ENCODE data around the gene NUDT12.
A peak's percentile ranks its signal among the peaks of the same experiment; 100 is the strongest.

NUDT12 gene

DNA sequence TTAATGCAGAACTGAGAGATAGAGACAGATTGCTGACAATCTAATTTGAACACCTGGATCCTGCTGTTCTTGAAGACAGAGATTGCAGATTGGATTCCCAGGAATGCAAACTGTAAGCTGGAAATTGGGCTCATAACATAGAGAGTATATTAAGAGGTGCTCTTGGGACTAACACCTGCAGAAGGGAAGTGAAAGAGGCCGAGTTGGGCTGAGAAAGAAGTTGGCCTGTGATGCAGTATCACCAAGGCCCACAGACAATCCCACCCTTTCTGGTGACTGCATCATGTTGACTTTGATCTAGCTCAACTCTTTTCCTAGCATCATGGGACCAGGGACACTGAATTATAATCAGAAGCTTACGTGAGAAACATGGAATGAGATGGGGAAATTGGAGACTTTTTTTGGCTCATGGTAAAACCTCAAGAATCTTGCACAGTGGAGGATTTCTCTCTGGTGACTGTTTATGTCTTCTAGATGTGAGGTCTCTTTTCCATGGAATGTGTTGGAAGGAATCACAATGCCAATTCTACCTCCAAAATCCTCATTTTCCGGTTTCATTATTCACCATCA, 36.5 kb upstream of the NUDT12 start:
- no peak overlapping the region for H3K4me3 ChIP-seq (replicated peaks; ENCODE audit: low read depth, low read length)
- TF ChIP-seq, protein P1, sequence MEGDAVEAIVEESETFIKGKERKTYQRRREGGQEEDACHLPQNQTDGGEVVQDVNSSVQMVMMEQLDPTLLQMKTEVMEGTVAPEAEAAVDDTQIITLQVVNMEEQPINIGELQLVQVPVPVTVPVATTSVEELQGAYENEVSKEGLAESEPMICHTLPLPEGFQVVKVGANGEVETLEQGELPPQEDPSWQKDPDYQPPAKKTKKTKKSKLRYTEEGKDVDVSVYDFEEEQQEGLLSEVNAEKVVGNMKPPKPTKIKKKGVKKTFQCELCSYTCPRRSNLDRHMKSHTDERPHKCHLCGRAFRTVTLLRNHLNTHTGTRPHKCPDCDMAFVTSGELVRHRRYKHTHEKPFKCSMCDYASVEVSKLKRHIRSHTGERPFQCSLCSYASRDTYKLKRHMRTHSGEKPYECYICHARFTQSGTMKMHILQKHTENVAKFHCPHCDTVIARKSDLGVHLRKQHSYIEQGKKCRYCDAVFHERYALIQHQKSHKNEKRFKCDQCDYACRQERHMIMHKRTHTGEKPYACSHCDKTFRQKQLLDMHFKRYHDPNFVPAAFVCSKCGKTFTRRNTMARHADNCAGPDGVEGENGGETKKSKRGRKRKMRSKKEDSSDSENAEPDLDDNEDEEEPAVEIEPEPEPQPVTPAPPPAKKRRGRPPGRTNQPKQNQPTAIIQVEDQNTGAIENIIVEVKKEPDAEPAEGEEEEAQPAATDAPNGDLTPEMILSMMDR (IDR thresholded peaks at IDR 0.05; ENCODE audit: low read length, missing control alignments), result no peak
- DNase-seq (ENCODE audit: low read depth), result no peak

DNA sequence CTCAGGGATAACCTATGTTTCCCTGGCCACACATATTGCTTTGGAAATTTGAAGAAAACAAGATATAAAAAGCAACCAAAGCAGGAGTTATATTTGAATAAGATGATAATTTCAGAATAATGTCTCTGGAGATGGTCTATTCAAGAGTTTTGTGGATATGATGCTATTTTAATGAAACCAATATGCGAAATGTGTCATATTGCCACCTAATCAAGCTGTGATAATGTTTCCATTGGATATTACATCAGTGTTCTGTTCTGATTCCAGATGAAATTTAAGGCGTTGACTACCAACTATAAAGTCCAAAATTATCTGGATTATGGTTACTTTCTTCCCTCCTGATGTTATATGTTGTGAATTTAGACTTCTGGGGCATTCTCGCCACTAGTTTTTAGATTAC, 27.6 kb upstream of the NUDT12 start:
- H3K4me3 ChIP-seq (replicated peaks; ENCODE audit: low read depth, low read length), result no peak overlapping the region
- TF ChIP-seq, protein P1 (IDR thresholded peaks at IDR 0.05; ENCODE audit: low read length, missing control alignments), result no peak
- no peak for DNase-seq (ENCODE audit: low read depth)

DNA sequence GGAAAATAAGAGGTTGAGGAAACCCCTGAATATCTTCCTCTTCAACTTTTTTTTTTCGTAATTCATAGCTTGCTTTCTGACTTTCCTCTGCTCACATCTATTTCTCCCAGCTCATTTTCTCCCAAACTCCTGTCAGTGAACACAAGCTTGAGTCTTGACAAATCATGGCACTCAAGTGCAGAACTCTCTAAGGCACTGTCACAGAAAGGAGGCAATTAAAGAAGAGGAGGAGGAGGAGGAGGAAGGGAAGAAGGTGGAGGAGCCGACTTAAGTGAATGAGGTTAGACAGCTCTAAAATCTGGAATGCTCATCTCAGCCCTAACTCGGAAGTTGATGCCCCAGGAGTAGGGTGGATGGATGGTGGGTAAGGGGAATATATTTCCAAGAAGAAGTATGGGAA, 27.2 kb upstream of the NUDT12 start:
- no peak for DNase-seq (ENCODE audit: low read depth)
- TF ChIP-seq, protein P1 (IDR thresholded peaks at IDR 0.05; ENCODE audit: low read length, missing control alignments), result no peak
- no peak overlapping the region for H3K4me3 ChIP-seq (replicated peaks; ENCODE audit: low read depth, low read length)

DNA sequence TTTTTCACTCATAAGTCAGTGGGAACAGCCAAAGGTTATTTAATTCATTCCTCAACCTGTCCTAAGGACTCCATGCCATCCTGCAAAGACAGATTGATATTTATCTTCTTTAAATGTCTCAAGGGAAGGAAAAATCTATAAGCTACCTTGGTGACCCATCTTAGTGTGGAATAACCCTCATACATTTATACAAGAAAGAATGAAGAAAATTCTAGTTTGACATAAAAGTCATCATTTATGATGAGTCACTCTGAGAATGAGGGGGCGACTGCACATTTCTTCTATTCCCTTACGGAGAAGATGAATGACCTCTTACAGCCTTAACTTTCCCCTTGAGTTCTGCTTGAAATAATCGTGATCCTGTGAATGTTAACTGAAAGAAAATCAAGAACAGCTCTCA, 26.8 kb upstream of the NUDT12 start:
- DNase-seq (ENCODE audit: low read depth), result peak; percentile 17
- H3K4me3 ChIP-seq (replicated peaks; ENCODE audit: low read depth, low read length), result no peak overlapping the region
- TF ChIP-seq, protein P1 (IDR thresholded peaks at IDR 0.05; ENCODE audit: low read length, missing control alignments), result no peak

DNA sequence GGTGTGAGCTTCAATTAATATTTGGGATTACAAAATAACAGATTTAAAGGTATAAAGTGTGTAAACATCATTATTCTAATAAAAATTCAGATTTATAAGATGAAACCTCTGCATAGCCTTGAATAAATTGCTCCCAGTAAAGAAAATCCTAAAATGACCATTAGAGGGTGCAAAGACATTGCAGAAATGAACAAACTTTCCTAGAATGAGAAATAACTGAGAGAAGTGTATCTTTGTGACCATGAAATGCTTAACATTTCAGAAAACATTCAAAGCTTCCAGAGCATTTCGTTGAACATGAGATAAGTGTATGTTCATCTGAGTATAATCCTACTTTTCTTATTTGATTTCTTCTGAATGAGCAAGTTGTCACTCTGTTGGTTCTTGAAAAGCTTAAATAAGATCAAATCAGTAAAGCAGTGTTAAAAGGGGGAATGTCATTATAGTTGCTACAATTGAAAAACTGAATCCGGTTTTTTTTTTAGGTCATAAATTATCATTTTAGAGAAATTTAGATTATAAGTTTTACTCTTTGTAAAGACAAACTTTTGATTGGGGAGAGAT, 24.7 kb upstream of the NUDT12 start:
- DNase-seq (ENCODE audit: low read depth), result peak; percentile 53
- no peak overlapping the region for H3K4me3 ChIP-seq (replicated peaks; ENCODE audit: low read depth, low read length)
- TF ChIP-seq, protein P1 (IDR thresholded peaks at IDR 0.05; ENCODE audit: low read length, missing control alignments), result peak; percentile 56

DNA sequence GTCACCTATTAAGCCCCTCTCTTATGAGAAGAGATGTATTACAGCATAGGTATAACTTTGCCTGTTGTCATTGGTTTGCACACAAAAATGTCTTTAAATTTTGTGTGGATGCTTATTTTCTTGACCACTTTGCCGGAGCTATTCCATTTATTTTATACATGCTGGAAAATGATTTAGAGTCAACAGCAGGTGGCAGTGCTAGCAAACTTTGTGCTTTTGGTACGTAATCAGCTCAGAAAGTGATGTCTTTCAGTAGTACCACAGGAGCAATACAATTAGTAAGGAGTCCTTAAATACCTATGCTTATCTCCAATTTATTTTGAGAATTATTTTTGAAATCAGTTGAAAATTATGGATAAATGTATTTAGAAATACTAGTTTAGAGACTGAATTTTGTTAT, 19.8 kb upstream of the NUDT12 start:
- peak; percentile 68 for DNase-seq (ENCODE audit: low read depth)
- TF ChIP-seq, protein P1 (IDR thresholded peaks at IDR 0.05; ENCODE audit: low read length, missing control alignments), result peak; percentile 58
- no peak overlapping the region for H3K4me3 ChIP-seq (replicated peaks; ENCODE audit: low read depth, low read length)

DNA sequence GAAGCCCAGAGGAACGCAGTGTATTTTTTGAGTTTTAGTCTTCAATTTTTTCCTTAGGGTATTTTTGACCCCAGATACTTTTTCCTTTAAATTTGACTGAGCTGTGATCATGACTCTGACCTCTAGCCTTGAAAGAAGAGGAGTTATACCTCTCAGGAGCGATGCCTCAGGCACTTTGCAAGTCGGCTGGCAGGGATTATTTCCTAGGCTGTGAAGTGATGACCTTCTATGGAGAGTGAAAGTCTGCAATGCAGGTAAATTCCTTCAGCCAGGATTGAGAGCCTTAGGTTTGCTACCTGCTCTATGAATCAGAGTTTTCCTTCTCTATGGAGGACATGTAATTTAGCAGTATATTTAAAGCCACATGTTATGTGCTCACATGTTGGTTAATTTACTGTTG, 10.8 kb upstream of the NUDT12 start:
- no peak for DNase-seq (ENCODE audit: low read depth)
- TF ChIP-seq, protein P1 (IDR thresholded peaks at IDR 0.05; ENCODE audit: low read length, missing control alignments), result no peak
- H3K4me3 ChIP-seq (replicated peaks; ENCODE audit: low read depth, low read length), result no peak overlapping the region
